ENCODE data around the gene ASTN2.

Gene ASTN2

GRCh38 chr9:116389541-116390302 lies 1025.1 kb downstream of the ASTN2 start:
- no peak for DNase-seq

GRCh38 chr9:116387934-116388698 lies 1026.7 kb downstream of the ASTN2 start:
- no peak for DNase-seq

GRCh38 chr9:116383936-116384335 lies 1030.9 kb downstream of the ASTN2 start:
- DNase-seq: no peak

GRCh38 chr9:116383133-116383532 lies 1031.7 kb downstream of the ASTN2 start:
- DNase-seq: no peak

- no peak for DNase-seq
Measured at GRCh38 chr9:116382053-116382452, 1032.8 kb downstream of the ASTN2 start.

GRCh38 chr9:116381350-116381749 lies 1033.5 kb downstream of the ASTN2 start:
- no peak for DNase-seq

GRCh38 chr9:116380496-116380995 lies 1034.3 kb downstream of the ASTN2 start:
- DNase-seq: no peak

GRCh38 chr9:116379821-116380220 lies 1035.0 kb downstream of the ASTN2 start:
- DNase-seq: no peak

- DNase-seq: no peak
Measured at GRCh38 chr9:116378873-116379272, 1036.0 kb downstream of the ASTN2 start.

- no peak for DNase-seq
Measured at GRCh38 chr9:116377179-116377798, 1037.6 kb downstream of the ASTN2 start.

Data from activated CD4-positive, CD25-positive, alpha-beta regulatory T cell (primary cell).